IPS-20b (cell line): ENCODE data around the gene SENP6.

ENCODE experiments used
- H3K27ac ChIP-seq: one replicate; pipeline ENCODE4 v1.5.1; 2013; ENCODE audit warnings: low read length
- H3K27me3 ChIP-seq: 2 replicates; pipeline ENCODE4 v1.6.1; 2013; ENCODE audit warnings: mild to moderate bottlenecking, low read length, inconsistent platforms; ENCODE audit not compliant: insufficient read depth
- H3K36me3 ChIP-seq: 2 replicates; pipeline ENCODE4 v1.6.1; 2013; ENCODE audit warnings: low read depth, mild to moderate bottlenecking, inconsistent platforms, low read length, moderate library complexity; ENCODE audit not compliant: insufficient read depth
- H3K4me1 ChIP-seq: 2 replicates; pipeline ENCODE4 v1.6.1; 2013; ENCODE audit warnings: mild to moderate bottlenecking, control low read depth, inconsistent platforms, low read length, moderate library complexity; ENCODE audit not compliant: insufficient read depth
- H3K4me3 ChIP-seq: 2 replicates; pipeline ENCODE4 v1.5.1; 2013; ENCODE audit warnings: mild to moderate bottlenecking, low read length, inconsistent platforms
- H3K9ac ChIP-seq: 2 replicates; pipeline ENCODE4 v1.6.1; 2013; ENCODE audit warnings: low read depth, mild to moderate bottlenecking, inconsistent platforms, low read length, moderate library complexity
- H3K9me3 ChIP-seq: 2 replicates; pipeline ENCODE4 v1.6.1; 2013; ENCODE audit warnings: mild to moderate bottlenecking, low read depth, low read length, inconsistent platforms; ENCODE audit not compliant: insufficient read depth

Gene SENP6

DNA sequence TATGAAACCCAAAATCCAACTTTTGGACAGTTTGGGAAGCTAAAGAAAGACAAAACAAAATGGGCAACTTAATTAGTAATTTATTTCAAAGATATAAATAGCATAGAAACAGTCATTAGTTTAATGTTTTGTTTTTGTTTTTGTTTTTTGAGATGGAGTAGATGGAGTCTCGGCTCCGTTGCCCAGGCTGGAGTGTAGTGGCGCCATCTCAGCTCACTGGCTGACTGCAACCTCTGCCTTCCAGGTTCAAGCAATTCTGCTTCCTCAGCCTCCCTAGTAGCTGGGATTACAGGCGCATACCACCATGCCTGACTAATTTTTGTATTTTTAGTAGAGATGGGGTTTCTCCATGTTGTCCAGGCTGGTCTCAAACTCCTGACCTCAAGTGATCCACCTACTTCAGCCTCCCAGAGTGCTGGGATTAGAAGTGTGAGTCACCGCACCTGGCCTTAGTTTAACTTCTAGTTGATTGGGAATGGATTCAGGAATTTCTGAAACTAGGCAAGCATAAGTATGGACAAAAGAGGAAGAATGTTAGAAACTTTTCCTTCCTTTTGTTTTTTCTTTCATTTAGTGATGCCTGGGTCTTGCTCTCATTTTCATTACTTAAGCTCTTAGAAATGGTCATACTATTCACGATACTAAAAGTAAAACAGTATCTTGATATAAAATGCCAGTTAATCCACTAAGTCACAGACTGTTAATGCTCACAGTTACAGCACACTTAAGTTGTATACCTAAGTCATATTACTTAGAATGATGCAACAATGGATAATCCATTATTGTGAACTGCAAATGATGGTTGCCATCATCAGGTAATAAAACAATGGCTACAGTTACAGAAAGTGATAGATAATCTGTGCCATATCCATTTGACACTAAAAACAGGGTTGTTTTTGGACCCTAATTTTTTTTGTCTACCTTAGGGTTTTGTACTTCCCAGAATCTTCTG lies 8.2 kb downstream of the SENP6 start:
- H3K27me3 ChIP-seq, result no peaks in the 10 kb centered on the region
- H3K27ac ChIP-seq, result no peak overlapping the region
- no peaks in the 10 kb centered on the region for H3K36me3 ChIP-seq
- no peaks in the 10 kb centered on the region for H3K9me3 ChIP-seq
- no peak overlapping the region for H3K9ac ChIP-seq
- H3K4me1 ChIP-seq, result peaks cover 17% of the 10 kb centered on the region
- H3K4me3 ChIP-seq, result no peak overlapping the region

DNA sequence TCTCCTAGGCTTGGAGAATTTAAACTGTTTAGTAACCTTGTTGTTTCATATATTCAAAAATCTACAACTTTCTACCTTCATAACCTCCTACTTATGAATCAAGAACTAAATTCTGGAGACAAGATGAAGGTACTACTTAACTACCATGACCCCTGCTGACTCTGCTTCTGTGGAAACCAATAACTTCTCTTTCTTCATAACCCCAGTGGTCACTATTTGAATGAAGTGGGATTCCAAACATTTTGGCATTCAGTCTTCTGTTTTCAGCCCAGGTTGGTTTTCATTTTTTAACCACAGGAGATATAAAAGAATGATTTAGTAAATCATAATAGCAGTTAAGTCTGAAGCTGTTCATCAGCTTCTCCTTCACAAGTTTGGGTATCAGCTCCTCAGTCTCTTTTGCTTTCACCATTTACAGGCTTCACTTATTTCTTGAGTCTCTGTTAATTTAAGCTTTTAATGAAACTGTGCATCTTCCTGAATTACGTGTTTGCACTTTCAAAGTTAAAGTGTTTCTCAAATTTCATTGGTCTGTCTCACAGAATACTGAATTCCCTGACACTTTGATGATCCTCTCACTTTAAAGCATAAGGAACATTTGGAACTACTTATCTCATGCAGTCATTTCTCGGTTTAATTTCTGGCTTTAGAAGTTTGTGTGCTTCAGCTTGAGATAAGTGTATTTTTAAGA lies 9.5 kb downstream of the SENP6 start:
- no peak overlapping the region for H3K9ac ChIP-seq
- H3K4me3 ChIP-seq, result no peak overlapping the region
- no peaks in the 10 kb centered on the region for H3K27me3 ChIP-seq
- H3K36me3 ChIP-seq, result no peaks in the 10 kb centered on the region
- no peak overlapping the region for H3K27ac ChIP-seq
- H3K9me3 ChIP-seq, result no peaks in the 10 kb centered on the region
- H3K4me1 ChIP-seq, result peaks cover 17% of the 10 kb centered on the region

DNA sequence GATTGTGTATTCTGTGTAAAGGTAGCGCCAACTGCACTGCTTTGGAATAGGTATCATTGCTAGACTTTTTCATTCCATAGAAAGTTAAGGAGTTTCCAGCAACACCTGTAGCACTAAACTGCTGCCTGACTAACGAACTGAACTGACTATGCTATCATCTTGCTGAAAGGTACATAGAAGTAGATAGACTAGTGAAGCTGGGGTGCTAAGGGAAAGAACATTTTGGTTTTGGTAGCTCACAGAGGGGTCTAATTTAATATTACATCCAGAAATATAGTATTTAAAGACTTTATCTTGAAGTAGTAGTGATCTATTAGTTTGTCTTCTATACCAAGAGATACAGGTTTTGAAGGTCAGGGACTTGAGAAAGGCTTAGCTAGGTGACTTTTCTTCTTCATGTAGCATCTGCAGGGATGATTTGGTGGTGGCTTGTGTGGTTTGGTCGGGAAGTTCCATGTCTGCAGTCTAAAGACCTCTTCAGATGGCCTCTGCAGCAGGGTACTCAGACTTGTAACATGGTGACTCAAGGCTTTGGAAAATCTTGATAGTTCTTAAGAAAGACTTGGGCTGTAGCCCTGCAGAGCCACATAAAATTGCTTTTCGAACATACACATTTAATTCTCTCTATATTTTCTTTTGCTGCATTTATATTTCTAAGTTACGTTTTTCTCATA lies 10.2 kb downstream of the SENP6 start:
- H3K36me3 ChIP-seq, result no peaks in the 10 kb centered on the region
- H3K27me3 ChIP-seq, result no peaks in the 10 kb centered on the region
- peaks cover 17% of the 10 kb centered on the region for H3K4me1 ChIP-seq
- H3K4me3 ChIP-seq, result no peak overlapping the region
- H3K9ac ChIP-seq, result no peak overlapping the region
- H3K27ac ChIP-seq, result no peak overlapping the region
- no peaks in the 10 kb centered on the region for H3K9me3 ChIP-seq

DNA sequence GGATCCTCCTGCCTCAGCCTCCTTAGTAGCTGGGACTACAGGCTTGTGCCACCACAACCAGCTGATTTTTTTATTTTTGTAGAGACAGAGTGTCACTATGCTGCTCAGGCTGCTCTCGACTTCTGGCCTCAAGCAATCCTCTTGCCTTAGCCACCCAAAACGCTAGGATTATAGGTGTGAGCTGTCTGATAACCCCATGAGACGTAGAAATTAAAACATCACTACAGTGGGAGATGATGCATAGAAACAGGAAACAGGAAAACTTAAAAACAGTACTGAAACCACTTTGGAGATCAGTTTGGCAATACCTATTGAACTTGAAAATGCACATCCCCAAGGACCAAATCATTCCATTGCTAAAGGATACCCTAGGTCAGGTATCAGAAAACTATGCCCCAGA lies 10.8 kb downstream of the SENP6 start:
- Histone ChIP-seq H3K4me1 (peaks cover 17% of the 10 kb centered on the region), H3K27ac (no peak overlapping the region), H3K9ac (no peak overlapping the region)

DNA sequence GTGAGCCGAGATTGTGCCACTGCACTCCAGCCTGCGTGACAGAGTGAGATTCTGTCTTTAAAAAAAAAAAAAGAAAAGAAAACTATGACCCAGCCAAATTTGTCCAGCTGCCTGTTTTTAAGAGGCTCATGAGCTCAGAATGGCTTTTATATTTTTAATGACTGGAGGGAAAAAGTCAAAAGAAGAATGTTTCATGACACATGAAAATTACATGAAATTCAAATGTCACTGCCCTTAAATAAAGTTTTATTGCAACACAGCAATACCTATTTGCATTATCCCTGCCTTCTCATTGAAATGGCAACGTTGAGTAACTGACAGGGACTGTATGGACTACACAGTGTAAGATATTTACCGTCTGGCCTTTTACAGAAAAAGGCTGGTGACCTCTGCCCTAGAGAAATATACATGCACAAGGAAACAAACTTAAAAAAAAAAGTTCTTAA lies 11.4 kb downstream of the SENP6 start:
- Histone ChIP-seq H3K9me3 (no peaks in the 10 kb centered on the region; the same call in 1 of the 2 replicates), H3K9ac (no peak overlapping the region), H3K36me3 (no peaks in the 10 kb centered on the region), H3K4me3 (no peak overlapping the region), H3K4me1 (peaks cover 17% of the 10 kb centered on the region), H3K27ac (no peak overlapping the region), H3K27me3 (no peaks in the 10 kb centered on the region)

More for the DNA sequence above, 10.8 kb downstream of the SENP6 start:
- Histone ChIP-seq H3K36me3 (no peaks in the 10 kb centered on the region), H3K9me3 (no peaks in the 10 kb centered on the region; the same call in 1 of the 2 replicates), H3K4me3 (no peak overlapping the region), H3K27me3 (no peaks in the 10 kb centered on the region)

DNA sequence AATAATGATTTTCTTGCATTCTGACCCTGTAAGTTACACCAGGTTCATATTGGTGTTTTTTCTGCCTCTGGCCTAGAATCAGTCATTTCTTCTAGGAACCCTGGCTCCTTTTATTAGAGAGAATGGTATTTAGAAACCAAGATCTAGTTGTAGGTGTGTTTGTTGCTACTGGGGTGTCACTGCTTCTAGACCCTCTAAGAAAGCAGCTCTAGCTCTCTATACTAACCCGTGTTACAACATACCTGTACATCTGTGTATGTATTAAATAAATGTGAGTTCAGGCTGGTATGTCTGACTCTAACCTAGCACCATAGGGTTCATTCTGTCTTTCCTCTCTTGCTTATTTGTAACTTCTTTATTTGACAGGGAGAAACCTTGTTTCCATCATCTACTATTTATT lies 16.8 kb downstream of the SENP6 start:
- no peaks in the 10 kb centered on the region for H3K4me1 ChIP-seq
- H3K27ac ChIP-seq, result no peak overlapping the region
- no peaks in the 10 kb centered on the region; the same call in 1 of the 2 replicates for H3K9me3 ChIP-seq
- H3K36me3 ChIP-seq, result peaks cover 9% of the 10 kb centered on the region
- H3K4me3 ChIP-seq, result no peak overlapping the region
- no peak overlapping the region for H3K9ac ChIP-seq
- no peaks in the 10 kb centered on the region for H3K27me3 ChIP-seq

DNA sequence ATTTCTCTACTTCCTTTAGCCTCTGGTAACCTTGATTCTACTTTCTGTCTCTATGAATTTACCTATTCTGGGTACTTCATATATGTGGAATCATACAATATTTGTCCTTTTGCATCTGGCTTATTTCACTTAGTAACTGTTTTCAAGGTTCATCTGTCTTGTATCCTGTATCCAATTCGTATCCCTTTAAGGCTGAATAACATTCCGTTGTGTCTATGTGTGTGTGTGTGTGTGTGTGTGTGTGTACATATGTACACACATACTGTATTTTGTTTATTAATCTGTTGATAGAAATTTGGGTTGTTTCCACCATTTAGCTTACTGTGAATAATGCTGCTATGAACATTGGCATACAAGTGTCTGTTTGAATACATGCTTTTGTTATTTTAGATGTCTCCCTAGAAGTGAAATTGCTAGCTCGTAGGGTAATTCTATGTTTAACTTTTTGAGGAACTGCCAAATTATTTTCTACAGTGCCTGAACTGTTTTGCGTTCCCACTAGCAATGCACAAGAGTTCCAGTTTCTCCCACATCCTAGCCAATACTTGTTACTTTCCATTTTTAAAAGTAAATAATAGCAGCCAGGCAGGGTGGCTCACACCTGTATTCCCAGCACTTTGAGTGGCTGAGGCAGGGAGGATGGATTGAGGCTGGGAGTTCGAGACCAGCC lies 17.7 kb downstream of the SENP6 start:
- Histone ChIP-seq H3K27me3 (no peaks in the 10 kb centered on the region), H3K9me3 (no peaks in the 10 kb centered on the region; the same call in 1 of the 2 replicates), H3K9ac (no peak overlapping the region), H3K4me1 (no peaks in the 10 kb centered on the region), H3K27ac (no peak overlapping the region), H3K36me3 (peaks cover 18% of the 10 kb centered on the region), H3K4me3 (no peak overlapping the region)

DNA sequence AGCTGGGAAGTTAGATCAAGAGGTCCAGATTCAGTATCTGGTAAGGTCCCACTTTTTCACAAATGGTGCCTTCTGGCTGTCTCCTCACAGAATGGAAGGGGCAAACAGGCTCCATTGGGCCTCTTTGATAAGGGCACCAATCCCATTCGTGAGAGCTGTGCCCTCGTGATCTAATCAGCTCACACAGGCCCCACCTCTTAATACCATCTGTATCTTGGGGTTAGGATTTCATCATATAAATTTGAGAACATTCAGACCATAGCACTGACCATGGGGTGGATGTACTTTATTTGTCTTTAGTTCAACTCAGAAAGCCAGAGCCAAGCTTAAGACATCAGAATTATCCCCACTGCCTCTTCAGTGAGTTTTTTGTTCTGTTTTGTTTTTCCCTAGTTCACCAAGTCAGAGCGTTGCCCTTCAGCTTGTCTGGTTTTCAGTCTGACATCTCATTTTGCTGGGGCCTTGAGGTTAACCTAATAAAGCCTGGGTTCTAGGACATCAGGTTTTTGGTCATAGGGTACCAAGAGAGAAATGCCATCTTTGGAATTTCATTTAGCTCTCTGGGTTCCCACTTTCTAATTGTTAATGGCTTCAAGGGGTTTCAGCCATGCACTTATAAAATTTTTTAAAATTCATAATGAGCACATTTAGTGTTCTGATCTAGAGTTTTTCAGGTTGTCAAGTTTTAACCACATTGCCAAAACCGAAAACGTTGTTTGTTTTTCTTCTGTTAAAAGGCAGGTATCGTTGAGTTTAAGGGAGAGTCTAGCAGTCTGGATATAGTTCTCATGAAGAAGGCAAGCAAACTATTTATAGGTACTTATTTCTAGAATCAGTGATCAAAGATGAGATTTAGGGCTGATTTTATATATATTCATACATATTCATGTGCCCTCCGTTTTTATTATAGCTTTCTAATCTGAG lies 19.0 kb downstream of the SENP6 start:
- no peak overlapping the region for H3K9ac ChIP-seq
- H3K27me3 ChIP-seq, result no peaks in the 10 kb centered on the region
- H3K4me3 ChIP-seq, result no peak overlapping the region
- no peaks in the 10 kb centered on the region; the same call in 1 of the 2 replicates for H3K9me3 ChIP-seq
- H3K27ac ChIP-seq, result peak overlapping the region; percentile 19
- H3K36me3 ChIP-seq, result peaks cover 31% of the 10 kb centered on the region
- H3K4me1 ChIP-seq, result no peaks in the 10 kb centered on the region

DNA sequence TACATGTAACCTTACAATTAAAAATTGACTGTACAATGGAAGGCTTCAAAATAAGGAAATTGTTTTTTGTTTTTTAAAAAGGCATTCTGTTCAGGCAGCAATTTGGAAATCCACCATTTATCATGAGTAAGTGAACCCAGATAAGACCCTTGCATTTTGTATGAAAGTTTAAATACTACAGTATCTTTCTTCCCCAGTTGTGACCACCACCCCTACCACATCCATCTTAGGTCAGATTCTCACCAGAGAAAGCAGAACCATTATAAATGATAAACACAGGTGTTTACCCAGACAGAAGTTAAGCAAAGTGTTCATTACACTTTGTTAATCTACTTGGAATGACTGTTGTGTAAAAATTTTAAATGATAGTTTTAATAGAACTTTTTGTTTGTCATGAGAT lies 20.2 kb downstream of the SENP6 start:
- no peak overlapping the region for H3K4me3 ChIP-seq
- H3K27me3 ChIP-seq, result no peaks in the 10 kb centered on the region
- H3K36me3 ChIP-seq, result peaks cover 38% of the 10 kb centered on the region
- no peak overlapping the region for H3K27ac ChIP-seq
- H3K9me3 ChIP-seq, result no peaks in the 10 kb centered on the region; the same call in 1 of the 2 replicates
- H3K4me1 ChIP-seq, result no peaks in the 10 kb centered on the region
- no peak overlapping the region for H3K9ac ChIP-seq

DNA sequence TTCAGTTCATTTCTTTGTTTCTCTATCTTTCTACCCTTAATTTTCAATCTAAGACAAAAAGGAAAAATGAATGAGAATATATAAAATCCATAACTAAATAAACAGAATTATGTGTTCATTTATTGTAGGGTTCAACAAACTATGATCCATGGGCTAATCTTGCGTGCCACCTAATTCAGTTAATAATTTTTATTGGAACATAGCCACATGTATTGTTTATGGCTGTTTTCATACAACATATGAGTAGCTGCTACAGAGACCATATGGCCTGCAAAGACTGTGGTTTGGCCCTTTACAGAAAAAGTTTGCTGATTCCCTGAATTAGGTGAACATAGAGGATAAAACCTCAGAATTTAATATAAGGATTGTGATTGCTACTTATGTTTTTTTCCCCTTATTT lies 21.8 kb downstream of the SENP6 start:
- H3K9me3 ChIP-seq, result no peaks in the 10 kb centered on the region
- H3K36me3 ChIP-seq, result peaks cover 38% of the 10 kb centered on the region

More for the DNA sequence above, 21.8 kb downstream of the SENP6 start:
- no peak overlapping the region for H3K4me3 ChIP-seq
- no peak overlapping the region for H3K27ac ChIP-seq
- H3K4me1 ChIP-seq, result no peaks in the 10 kb centered on the region
- H3K27me3 ChIP-seq, result no peaks in the 10 kb centered on the region
- H3K9ac ChIP-seq, result no peak overlapping the region
